ENCODE results near the gene VTI1A. TPM values are rescaled to one million over a fixed set of nuclear protein-coding genes. Genes with fewer than 3 reads are reported as not detected.

VTI1A gene
- total and polyA plus RNA-seq, 2 of the 4 experiments (the other 2 are of a cell fraction): 9.7 to 24.9 TPM

GRCh38 chr10:112735041-112735695 is 288.2 kb downstream of the VTI1A start:
- H2AK9ac ChIP-seq (replicated peaks; ENCODE audit: low read depth, low read length, poor library complexity): no peak overlapping the region
- H4K91ac ChIP-seq (ENCODE audit: insufficient read depth, low read depth, low read length): no peak overlapping the region
- no TSS peak for BruUV-seq (replicated peaks)
- no peak overlapping the region for H2BK120ac ChIP-seq (ENCODE audit: low read depth, low read length)
- H3K4ac ChIP-seq (ENCODE audit: low read depth, low read length): no peak overlapping the region
- H3K4me2 ChIP-seq (ENCODE audit: low read depth, low read length): no peak overlapping the region
- H2AK5ac ChIP-seq (ENCODE audit: low read depth, low read length): no peak overlapping the region
- no peak overlapping the region for H2BK20ac ChIP-seq (ENCODE audit: low read depth, low read length)
- H3K9ac ChIP-seq (ENCODE audit: low read depth, low read length): no peak overlapping the region
- no peak overlapping the region for H3K27ac ChIP-seq (ENCODE audit: insufficient read depth, low read length)
- intact Hi-C loops (cut with micrococcal nuclease): no loop called here
- POLR2A ChIA-PET (ENCODE audit: unreplicated experiment): interaction anchor here (0.6 kb wide), 1 partner anchor 151 kb away, joined by 4 read pairs; no protein-coding TSS in a partner anchor
- CTCF ChIA-PET: interaction anchor here (0.7 kb wide), 1 partner anchor 116 kb away, joined by 3 read pairs; no protein-coding TSS in a partner anchor
- dilution Hi-C loops (cut with HindIII; ENCODE audit: low sequenced_read_pairs, unreplicated experiment): no loop called here
- no peak overlapping the region for H4K5ac ChIP-seq (ENCODE audit: low read depth, low read length)
- H4K20me1 ChIP-seq (ENCODE audit: insufficient read depth, low read length): peaks cover 3% of the 10 kb centered on the region; the same call in 1 of the 2 replicates
- ATAC-seq (ENCODE audit: low read depth) (no peak), DNase-seq (no peak)
- H4K8ac ChIP-seq (ENCODE audit: low read depth in 2 of 2, low read length in 2 of 2): no peak overlapping the region
- in situ Hi-C loops (cut with MboI; ENCODE audit: low sequenced_read_pairs): no loop called here
- TF ChIP-seq FOS (IDR thresholded peaks at IDR 0.05; ENCODE audit: low read depth, low read length) (no peak), MAFK (IDR thresholded peaks at IDR 0.05; ENCODE audit: low read depth, low read length) (no peak), RCOR1 (IDR thresholded peaks at IDR 0.05; ENCODE audit: insufficient replicate concordance, low read length) (no peak), ELK1 (IDR thresholded peaks at IDR 0.05; ENCODE audit: borderline replicate concordance, low read depth, low read length) (no peak), MXI1 (IDR thresholded peaks at IDR 0.05; ENCODE audit: borderline replicate concordance, low read depth, low read length) (no peak), RAD21 (IDR thresholded peaks at IDR 0.05; ENCODE audit: low read length) (no peak), POLR2A (IDR thresholded peaks at IDR 0.05; ENCODE audit: low read depth, low read length) (no peak), CHD1 (IDR thresholded peaks at IDR 0.05; ENCODE audit: low read depth, low read length) (no peak), USF2 (IDR thresholded peaks at IDR 0.05; ENCODE audit: low read depth, low read length) (no peak), CTCF (conservative IDR thresholded peaks at IDR 0.05; ENCODE audit: low read depth, low read length) (no peak), BHLHE40 (IDR thresholded peaks at IDR 0.05; ENCODE audit: low read depth, low read length) (no peak), MAZ (IDR thresholded peaks at IDR 0.05; ENCODE audit: borderline replicate concordance, low read depth, low read length) (no peak), CEBPB (IDR thresholded peaks at IDR 0.05; ENCODE audit: low read depth, low read length) (no peak), NFE2L2 (IDR thresholded peaks at IDR 0.05; ENCODE audit: low read depth, low read length) (no peak), RFX5 (IDR thresholded peaks at IDR 0.05; ENCODE audit: low read depth, low read length) (no peak), SMC3 (IDR thresholded peaks at IDR 0.05; ENCODE audit: low read depth, low read length) (no peak)
- H3K4me3 ChIP-seq (ENCODE audit: insufficient read depth, low read depth, low read length): no peak overlapping the region
- H3K79me1 ChIP-seq (ENCODE audit: low read depth in 1 of 2, low read length in 2 of 2): no peaks in the 10 kb centered on the region
- H3K14ac ChIP-seq (replicated peaks; ENCODE audit: low read depth, low read length): no peak overlapping the region
- no peak overlapping the region for H2AFZ ChIP-seq (replicated peaks; ENCODE audit: low read length, poor library complexity)
- H3K36me3 ChIP-seq (ENCODE audit: control insufficient read depth, insufficient read depth, low read length): no peaks in the 10 kb centered on the region
- 100% methylated on average over 2 of the region's 4 CpGs; no CpG with 5 or more reads in 1 of the 2 experiments for WGBS, 2 experiments (ENCODE audit: extremely low coverage in 2 of 2, insufficient read length in 1 of 2)
- no peaks in the 10 kb centered on the region for H3K9me3 ChIP-seq (ENCODE audit: control insufficient read depth, insufficient read depth, low read length)
- peaks cover 5% of the 10 kb centered on the region for H3K4me1 ChIP-seq (ENCODE audit: control insufficient read depth, insufficient read depth, low read length)
- H3K27me3 ChIP-seq (ENCODE audit: control insufficient read depth, insufficient read depth, low read length): no peaks in the 10 kb centered on the region
- no peak overlapping the region for H3K23ac ChIP-seq (ENCODE audit: low read depth, low read length)
- H2BK15ac ChIP-seq (ENCODE audit: low read depth, low read length): no peak overlapping the region
- H3K18ac ChIP-seq (ENCODE audit: low read depth, low read length): no peak overlapping the region
- no peak overlapping the region for H2BK5ac ChIP-seq (ENCODE audit: low read depth, low read length, poor library complexity, severe bottlenecking)
- H3K9me1 ChIP-seq (ENCODE audit: insufficient read depth, low read length): peaks cover 14% of the 10 kb centered on the region
- no peak overlapping the region for H3K56ac ChIP-seq (ENCODE audit: extremely low read depth, insufficient read depth, low read length)

Data from IMR-90 (cell line).